ENCODE results near the gene UNC13C.
"Not testable (repeated sequence)": the region's sequence is repeated elsewhere in the genome, so short reads cannot be mapped to it uniquely, and the experiment has no call there.

UNC13C gene

DNA sequence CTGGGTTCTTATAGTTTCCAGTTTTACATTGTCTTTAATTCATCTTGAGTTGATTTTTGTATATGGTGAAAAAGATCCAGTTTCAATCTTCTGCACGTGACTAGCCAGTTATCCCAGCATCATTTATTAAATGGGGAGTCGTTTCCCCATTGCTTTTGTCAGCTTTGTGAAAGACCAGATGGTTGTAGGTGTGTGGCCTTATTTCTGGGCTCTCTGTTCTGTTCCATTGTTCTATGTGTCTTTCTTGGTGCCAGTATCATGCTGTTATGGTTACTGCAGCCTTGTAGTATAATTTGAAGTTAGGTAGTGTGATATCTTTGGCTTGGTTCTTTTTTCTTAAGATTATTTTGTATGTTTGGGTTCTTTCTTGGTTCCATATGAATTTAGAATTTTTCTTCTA, 432.2 kb downstream of the UNC13C start:
- FAIRE-seq (no peak), DNase-seq (ENCODE audit: insufficient read length, low spot score) (no peak)

DNA sequence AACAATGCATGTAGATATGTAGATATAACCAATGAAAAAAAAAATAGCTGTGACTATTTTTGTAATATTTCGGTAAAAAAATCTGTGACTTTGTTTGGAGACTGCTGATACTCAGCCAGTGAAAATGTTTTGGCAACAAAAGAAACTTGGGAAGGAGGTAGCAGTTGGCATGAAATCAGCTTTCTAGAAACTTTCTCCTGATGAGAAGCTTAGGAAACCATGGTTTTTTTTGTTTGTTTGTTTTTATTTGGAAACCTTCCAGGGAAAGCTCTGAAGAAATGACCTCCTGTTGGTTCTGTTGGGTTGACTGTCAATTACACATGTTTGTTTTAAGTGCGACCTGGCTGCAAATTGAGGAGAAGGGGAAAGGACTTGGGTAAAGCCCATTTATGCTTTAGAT, 445.9 kb downstream of the UNC13C start:
- DNase-seq (ENCODE audit: insufficient read length, low spot score), result no peak
- no peak for FAIRE-seq

DNA sequence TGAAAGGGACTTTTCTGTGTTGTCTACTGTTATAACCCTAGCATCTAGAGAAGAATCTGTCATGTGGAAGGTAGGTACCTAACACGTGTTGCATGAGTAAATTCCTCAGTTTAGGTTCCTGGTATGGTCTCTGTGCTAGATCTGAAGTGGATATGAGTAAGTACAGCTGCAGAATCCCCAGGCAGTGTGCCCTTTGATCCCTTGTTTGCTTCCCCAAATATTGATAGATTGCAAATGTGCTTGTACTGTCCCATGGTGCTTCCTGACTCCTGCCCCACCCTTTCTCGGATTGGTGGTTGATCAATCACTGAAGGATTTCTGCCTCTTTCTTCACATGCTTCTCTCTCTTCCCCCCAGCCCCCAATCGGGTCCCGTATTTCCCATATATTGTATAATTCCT, 450.4 kb downstream of the UNC13C start:
- DNase-seq (ENCODE audit: insufficient read length, low spot score) (no peak), FAIRE-seq (no peak)

DNA sequence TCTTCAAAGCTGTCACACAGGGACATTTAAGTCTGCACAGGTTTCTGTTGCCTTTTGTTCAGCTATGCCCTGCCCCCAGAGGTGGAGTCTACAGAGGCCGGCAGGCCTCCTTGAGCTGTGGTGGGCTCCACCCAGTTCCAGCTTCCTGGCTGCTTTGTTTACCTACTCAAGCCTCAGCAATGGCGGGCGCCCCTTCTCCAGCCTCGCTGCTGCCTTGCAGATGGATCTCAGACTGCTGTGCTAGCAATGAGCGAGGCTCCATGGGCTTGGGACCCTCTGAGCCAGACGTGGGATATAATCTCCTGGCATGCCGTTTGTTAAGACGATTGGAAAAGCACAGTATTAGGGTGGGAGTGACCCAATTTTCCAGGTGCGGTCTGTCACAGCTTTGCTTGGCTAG, 472.0 kb downstream of the UNC13C start:
- DNase-seq (ENCODE audit: insufficient read length, low spot score); FAIRE-seq: not testable (repeated sequence)

DNA sequence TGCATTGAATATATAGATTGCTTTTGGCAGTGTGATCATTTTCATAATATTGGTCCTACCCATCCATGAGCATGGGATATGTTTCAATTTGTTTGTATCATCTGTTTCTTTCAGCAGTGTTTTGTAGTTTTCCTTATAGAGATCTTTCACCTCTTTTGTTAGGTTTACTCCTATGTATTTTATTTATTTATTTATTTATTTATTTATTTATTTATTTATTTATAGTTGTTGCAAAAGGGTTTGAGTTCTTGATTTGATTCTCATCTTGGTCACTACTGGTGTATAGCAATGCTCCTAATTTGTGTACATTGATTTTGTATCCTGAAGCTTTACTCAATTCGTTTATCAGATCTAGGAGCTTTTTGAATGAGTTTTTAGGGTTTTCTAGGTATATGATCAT, 478.2 kb downstream of the UNC13C start:
- DNase-seq (ENCODE audit: insufficient read length, low spot score) (no peak), FAIRE-seq (no peak)

DNA sequence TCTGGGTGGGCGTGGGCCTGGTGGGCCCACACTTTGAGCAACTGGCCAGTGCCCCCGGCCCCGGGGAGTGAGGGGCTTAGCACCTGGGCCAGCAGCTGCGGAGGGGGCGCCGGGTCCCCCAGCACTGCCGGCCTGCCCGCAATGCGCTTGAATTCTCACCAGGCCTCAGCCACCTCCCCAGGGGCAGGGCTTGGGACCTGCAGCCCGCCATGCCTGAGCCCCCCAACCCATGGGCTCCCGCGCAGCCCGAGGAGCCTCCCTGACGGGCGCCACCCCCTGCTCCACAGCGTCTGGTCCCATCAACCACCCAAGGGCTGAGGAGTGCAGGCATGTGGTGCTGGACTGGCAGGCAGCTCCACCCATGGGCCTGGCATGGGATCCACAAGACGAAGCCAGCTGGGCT, 484.3 kb downstream of the UNC13C start:
- FAIRE-seq, result no peak

DNA sequence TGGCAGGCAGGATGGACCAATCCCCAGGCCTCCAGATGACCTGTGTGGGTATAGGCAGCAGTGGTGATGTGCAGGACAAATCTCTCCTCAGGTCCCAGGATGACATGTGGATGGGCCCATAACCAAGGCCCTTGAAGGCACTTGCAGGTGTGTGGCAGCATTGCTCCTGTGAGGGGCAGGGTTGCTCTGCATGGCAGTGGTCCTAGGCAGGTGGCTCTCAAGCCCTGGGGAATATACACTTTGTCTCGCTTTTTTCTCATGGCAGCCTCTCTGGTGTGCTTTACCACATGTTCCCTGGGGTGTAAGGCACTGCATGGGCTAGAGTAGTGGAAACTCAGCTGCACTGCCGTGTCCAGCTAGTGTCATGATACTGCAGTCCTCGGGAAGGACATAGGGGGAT, 503.6 kb downstream of the UNC13C start:
- FAIRE-seq (no peak), DNase-seq (ENCODE audit: insufficient read length, low spot score) (no peak)

More for the DNA sequence above, 484.3 kb downstream of the UNC13C start:
- DNase-seq (ENCODE audit: insufficient read length, low spot score), result no peak

DNA sequence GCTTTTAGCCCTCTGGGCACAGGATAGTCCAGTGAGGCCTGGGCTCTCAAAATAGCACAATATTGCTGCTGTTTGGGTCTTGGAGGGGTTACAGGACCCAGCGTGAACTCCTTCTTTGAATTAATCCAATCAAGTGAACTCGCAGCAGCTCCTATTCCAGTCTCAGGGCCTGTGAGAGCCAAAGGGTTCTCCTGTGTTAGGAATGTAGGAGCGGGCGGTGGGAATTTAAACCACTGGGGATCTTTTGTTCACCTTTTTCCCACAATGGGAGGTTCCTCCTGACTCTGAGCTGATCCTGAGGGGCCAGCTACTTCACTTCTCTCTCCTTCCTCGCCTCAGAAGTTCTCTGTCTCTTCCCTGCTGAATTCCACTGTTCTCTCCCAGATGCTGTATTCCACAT, 504.0 kb downstream of the UNC13C start:
- no peak for DNase-seq (ENCODE audit: insufficient read length, low spot score)
- no peak for FAIRE-seq

DNA sequence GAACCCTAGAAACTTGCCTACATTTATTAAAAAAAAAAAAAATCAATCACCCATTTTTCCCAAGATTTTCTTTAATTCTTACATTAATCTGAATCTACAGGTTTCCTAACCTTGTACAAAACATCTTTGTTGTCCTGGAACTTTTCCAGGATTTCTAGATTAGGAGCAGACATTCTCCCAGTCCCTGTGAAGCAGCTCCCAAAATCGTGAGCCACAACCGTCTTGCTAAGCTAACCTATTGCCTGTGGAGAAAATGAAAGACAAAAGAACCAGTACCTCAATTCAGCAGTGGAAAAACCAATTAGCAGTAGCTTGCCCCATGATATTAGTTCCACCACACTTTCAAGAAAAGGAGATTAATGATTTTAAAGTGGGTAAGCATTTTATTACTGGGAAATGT, 522.1 kb downstream of the UNC13C start:
- FAIRE-seq (no peak), DNase-seq (ENCODE audit: insufficient read length, low spot score) (no peak)

DNA sequence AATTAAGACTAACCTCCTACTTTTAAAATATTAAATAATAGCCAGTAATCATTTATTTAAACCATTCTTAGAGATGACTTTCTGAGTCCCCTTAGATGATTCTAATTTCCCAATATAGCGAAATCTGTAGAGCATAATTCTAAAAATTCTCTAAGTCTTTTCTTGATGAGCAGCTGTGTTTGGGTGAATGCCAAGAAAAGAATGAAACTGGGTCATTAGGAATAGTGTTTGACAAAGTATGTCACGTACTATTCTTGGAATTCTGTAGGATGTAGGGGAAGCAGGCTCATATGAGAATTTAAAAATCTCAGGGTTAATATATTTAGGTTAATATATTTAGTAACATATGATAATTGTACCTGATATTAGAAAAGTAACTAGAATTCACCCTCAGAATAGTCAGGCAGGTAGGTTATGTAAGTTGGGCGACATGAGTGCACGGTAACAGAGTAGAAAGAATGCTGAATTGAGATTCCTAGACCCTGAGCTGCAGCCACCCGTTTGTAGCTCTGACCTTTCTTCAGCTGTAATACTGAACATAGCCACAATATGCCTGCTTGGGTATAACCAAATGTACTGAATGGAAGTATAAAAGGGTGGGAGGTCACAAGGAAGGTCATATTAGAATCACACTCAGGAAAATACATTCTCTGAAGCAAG, 524.3 kb downstream of the UNC13C start:
- DNase-seq (ENCODE audit: insufficient read length, low spot score) (no peak), FAIRE-seq (no peak)

DNA sequence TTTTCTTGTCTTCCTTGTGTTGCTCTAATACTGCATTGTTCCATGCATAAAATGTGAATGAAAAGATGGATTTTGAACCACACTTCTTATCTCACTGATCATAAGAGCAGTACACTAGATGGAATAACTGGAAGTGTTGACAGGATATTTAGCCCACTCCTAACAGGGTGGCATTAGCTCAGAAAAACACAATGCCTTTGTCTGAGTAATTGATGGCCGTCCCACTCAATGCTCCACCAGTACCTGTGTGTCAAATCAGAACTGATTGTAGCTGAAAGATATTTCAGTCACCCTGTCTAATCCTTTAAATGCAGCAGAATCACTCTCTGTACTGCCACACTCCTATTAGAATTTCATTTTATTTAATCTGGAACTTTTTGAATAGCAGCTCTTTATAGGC, 526.5 kb downstream of the UNC13C start:
- DNase-seq (ENCODE audit: insufficient read length, low spot score), result no peak
- no peak for FAIRE-seq

DNA sequence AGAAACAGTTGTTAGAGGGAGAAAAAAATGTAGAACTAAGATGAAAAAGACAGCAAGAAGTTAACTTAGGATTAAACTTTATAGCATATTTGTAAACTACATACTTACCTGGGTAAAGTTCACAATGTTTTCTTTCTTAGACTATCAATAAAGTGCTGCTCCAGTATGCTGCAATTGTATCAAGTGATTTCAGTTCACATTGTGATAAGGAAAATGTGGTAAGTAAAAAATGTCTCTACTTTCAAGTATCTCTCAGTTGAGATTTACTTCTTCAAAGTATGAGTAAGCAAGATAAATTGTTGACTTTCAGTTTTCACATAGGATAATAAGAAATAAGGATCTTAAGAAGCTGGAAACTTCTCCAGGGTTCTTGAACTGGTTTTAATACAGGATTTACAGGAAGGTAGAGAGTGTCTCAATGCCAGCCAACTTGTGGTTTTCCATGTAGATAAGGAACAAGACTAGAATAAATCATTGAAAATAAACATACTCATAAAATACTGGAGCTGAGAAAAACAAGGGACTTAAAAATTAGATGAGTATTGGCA, 528.8 kb downstream of the UNC13C start:
- DNase-seq (ENCODE audit: insufficient read length, low spot score) (no peak), FAIRE-seq (no peak)

DNA sequence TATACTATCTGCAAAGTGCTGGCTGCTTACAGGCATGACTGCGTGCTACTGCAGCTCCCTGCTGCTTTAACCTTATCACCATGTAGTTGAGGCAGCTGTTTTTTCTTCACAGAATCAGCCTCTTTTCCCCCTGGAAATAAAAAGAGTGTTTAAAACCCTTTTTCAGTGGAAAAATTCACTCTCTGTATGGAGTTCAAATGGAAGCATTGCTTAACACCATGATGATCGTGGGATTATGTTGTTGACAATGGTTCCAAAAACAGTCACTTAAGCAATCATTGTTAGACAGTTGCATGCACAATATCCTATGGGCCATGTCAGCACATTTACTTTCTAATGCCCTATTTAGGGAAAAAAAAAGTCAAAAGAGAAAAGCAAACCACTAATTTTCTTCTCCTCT, 536.4 kb downstream of the UNC13C start:
- FAIRE-seq (no peak), DNase-seq (ENCODE audit: insufficient read length, low spot score) (no peak)

DNA sequence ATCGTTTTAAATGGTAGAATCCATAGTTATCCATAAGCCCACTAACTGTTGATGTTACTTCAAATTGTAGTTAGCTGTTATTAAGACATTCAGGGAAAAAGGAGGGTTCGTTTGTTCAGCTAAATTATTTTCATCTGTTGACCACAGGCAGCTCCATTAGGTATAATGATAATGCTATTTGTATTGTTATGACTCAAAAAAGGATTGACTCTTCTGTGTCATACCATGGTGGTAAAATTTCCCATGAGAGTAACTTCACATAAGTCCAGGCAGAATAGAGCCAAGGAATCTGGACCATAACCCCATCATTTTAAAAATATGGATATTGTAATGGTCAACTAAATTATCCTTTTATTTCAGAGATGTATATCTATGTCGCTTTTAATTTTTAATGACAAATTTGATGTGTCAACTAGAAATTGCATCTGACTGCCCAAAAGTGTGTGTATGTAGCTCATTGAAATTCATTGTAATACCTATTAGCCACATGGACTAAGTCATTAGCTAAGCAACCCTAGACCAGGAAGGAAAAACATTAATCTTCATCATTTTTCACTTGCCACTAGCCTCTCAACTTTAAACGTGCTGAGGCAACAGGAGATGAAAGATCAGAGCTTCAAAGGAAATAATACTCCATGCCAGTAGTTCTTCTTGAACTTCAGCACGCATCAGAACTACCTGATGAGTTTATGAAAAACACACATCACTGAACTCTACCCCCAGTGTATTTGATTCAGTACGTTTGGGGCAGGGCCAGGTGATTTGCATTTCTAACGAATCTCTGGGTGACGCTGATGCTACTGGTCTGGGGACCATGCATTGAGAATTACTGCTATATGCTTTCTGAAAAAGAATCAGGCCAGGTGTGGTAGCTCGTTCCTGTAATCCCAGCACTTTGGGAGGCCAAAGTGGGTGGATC, 537.7 kb downstream of the UNC13C start:
- no peak for DNase-seq (ENCODE audit: insufficient read length, low spot score)
- FAIRE-seq, result no peak

DNA sequence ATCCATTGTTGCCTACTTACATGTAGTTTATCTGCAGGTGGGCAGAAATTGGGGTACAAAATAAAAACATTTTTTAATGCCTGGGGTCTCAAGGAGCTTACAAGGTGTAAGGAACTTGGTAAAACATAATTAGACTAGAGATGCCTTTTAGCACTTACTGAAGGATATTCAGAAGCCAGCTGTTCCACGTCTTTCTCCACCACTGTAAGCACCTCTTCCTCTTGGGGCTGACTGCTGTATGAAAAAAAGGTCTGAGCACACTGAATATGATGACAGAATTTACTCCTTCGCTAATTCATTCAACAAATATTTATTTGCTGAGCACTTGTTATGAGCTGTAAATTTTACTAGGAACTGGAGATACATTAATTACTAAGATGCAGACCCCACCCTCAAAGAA, 539.1 kb downstream of the UNC13C start:
- FAIRE-seq, result no peak
- DNase-seq (ENCODE audit: insufficient read length, low spot score), result no peak

DNA sequence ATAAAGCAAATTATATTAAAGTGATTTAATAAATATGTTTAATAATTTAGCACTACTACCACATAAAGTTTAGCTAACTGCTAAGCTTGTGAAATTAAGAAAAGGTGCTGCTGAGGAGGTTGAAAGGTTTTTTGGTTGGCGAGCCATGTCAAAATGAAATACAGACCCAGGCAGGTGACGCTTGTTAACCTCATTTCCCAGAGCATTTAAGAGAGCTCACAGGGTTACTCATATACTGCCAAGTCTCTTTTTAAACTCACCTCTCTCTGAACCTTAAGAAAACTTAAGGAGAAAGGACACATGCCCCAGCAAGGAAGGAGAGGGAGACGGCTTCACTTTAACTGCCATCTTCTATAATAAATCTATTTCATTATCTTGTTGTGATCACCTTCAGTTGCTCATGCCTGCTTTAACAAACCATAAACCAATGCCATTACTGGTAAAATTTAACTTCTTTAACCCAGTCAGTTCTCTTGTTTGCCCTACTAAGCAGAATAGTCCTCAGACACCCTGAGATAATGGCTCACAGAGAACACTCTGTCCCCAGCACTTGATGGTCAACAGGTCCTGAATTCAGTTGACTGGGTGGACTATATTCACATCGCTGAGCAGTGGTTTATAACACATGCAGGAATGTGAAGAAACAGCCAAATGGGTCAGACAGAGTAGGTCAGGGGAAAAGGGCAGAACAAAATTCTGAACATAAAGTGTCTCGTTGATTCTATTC, 540.1 kb downstream of the UNC13C start:
- no peak for FAIRE-seq
- no peak for DNase-seq (ENCODE audit: insufficient read length, low spot score)

DNA sequence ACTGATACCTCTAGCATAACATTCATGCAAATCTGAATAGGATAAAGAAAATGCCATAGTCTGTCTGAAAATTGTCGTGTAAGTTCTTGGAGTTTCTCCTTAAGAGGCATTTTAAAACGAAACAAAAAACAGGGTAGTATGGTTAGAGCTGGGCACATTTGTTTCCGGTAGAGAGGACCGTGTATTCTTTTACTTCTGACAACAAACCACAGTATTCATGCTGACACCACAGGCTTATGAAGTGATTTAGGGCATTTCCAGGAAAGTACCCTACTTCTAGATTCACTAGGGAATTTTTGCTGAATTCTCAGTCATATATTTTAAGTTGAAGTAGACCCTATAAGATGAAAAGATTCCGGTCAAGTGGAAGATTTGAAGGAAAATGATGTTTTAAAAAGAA, 541.3 kb downstream of the UNC13C start:
- FAIRE-seq, result no peak
- no peak for DNase-seq (ENCODE audit: insufficient read length, low spot score)

DNA sequence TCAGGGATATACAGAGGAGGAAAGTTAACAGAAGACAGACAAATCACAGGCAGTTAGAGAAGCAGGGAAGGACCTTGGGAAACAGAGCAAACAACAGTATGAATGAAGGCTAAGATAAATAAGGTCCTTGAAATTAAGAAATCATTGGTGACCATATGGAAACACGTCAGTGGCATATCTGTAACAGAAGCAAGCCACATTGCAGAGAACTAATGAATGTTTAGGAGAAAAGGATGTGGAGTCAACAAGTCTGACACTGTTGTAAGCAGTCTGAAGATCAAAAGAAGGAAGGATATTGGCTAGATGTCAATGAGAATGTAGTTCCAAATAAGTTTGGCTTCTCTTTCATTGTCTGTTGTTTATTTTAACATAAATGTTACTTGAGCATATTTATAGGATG, 542.4 kb downstream of the UNC13C start:
- FAIRE-seq (no peak), DNase-seq (ENCODE audit: insufficient read length, low spot score) (no peak)

DNA sequence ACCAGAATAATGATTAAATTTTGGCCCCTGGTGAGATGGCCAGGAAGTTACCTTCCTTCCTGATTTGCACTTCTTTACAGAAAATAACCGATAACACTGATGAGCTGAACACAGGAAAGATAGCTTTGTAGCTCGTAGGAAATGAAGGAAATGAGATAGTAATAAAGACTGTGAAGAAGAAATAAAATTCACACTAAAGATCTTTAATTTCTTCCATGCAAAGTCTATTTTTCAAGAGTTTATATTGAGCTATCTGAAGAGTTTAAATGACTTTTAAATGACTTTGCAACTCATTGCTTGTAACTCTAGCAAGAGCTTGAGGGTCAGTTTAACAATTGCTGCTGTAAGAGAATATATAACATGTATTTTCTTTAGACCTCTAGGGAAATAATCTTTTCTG, 543.0 kb downstream of the UNC13C start:
- DNase-seq (ENCODE audit: insufficient read length, low spot score) (no peak), FAIRE-seq (no peak)

DNA sequence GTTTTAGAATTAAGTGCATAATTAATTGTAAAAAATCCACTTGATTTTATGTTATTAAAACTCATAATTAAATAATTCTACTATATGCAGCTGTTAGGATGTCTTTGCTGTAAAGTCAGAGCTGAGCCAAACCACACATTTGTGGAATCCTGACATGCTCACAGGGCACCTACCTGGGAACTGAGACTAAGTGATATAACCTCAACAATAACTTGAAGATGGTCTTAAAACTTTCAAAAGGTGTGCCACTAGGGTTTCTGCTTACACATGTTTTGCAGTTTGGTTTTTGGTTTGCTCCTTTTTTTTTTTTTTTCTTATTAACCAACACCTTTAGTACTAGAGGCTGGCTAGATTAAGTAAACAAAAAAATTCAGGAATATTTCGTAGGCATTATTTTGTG, 549.8 kb downstream of the UNC13C start:
- DNase-seq (ENCODE audit: insufficient read length, low spot score) (no peak), FAIRE-seq (no peak)

DNA sequence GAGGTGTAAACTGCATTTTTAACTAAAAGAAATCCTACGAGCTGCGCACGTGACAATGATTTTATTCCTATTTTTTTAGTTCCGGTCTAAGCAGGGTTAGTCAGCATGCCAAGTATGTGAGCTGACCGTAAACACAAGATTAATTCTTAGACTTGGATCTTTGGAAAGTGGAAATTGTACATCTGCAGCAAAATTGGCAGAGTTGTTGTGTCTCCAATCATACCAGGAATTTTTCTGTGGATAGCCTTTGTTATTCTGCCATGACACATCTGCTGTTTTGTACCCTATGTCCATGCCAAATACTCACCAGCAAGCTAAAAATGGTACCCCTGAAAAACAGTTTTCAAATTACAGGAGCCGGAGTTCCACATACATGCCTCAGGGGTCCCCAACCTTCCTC, 562.5 kb downstream of the UNC13C start:
- FAIRE-seq, result no peak
- DNase-seq (ENCODE audit: insufficient read length, low spot score), result no peak

Measured in HTR-8/SVneo (cell line).